DMS153 (cell line): Measurements from ENCODE around the gene CLOCK.
A peak's percentile ranks its signal among the peaks of the same experiment; 100 is the strongest.
"Not testable (repeated sequence)": the region's sequence is repeated elsewhere in the genome, so short reads cannot be mapped to it uniquely, and the experiment has no call there.

Source experiments
- DNase-seq: peaks from one replicate; lab custom pipeline; 2025; lab: John Stamatoyannopoulos, UW

The CLOCK gene, protein sequence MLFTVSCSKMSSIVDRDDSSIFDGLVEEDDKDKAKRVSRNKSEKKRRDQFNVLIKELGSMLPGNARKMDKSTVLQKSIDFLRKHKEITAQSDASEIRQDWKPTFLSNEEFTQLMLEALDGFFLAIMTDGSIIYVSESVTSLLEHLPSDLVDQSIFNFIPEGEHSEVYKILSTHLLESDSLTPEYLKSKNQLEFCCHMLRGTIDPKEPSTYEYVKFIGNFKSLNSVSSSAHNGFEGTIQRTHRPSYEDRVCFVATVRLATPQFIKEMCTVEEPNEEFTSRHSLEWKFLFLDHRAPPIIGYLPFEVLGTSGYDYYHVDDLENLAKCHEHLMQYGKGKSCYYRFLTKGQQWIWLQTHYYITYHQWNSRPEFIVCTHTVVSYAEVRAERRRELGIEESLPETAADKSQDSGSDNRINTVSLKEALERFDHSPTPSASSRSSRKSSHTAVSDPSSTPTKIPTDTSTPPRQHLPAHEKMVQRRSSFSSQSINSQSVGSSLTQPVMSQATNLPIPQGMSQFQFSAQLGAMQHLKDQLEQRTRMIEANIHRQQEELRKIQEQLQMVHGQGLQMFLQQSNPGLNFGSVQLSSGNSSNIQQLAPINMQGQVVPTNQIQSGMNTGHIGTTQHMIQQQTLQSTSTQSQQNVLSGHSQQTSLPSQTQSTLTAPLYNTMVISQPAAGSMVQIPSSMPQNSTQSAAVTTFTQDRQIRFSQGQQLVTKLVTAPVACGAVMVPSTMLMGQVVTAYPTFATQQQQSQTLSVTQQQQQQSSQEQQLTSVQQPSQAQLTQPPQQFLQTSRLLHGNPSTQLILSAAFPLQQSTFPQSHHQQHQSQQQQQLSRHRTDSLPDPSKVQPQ

DNA sequence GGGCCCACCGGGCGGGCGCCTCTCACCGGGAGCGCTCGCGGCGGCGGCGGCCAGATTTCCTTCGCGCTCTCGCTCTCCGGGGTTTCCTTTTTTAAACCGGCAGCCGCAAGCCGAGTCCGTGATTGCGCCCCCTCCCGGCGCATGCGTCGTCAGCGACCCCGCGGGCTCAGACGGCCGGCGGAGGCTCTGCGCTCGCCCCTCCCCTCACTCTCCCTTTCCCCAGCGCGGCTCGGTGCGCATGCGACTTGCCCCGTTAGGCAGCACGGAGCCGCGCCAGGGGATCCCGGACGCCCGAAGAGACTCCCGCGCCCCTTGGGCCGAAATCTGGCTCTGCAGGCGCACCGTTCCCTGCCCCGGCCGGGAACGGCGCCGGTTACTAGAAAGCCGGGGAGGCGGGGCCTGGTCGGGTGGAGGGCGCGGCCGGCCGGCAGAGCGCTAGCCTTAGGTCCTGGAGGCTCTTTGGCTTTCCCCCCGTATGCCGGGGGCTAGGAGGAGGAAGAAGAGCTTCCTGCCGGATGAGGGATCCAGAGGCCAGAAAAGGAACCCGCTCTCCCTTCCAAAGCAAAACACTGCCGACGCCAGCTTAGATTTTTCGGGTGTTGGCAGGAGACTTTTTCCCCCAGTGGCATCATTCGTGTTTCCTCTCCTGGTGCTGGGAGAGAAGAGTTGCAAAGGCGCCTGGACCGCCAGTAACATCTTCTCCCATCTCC, at the start of gene CLOCK:
TSS of gene CLOCK (minus strand) at position 154 of the 710 bp plus-strand sequence. CDS start 64,124 bp downstream, outside the sequence.
- peak; percentile 80 for DNase-seq

GRCh38 chr4:55592014-55592413, 45.3 kb upstream of the CLOCK start, which contains the start of gene PDCL2:
TSS of gene PDCL2 (minus strand) at chr4:55592245. CDS start at chr4:55592109, 136 bp downstream.
- no peak for DNase-seq

- DNase-seq: no peak
These were observed 41.5 kb upstream of the CLOCK start for GRCh38 chr4:55588160-55588559.

GRCh38 chr4:55582773-55583172, 36.1 kb upstream of the CLOCK start:
- not testable (repeated sequence) for DNase-seq

- DNase-seq: no peak
These were observed 31.8 kb upstream of the CLOCK start for GRCh38 chr4:55578341-55579010.

DNA sequence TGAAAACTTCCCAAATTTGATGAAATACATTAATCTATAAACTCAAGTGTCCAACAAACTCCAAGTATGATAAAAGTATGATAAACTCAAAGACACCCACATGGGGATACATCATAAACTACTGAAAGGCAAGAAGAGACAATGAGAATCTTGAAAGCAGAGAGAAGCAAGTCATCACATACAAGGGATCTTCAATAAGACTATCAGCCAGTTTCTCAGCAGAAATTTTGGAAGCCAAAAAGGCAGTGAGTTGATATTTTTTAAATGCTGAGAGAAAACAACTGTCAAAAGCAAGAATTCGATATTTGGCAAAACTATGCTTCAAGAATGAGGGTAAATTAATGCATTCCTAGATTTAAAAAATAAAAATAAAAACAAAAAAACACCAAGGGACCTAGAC, 28.8 kb upstream of the CLOCK start:
- DNase-seq: no peak

- no peak for DNase-seq
These were observed 27.5 kb upstream of the CLOCK start for GRCh38 chr4:55574252-55574651.

- DNase-seq: no peak
These were observed 25.1 kb upstream of the CLOCK start for GRCh38 chr4:55571806-55572205.

GRCh38 chr4:55568905-55569504, 22.3 kb upstream of the CLOCK start:
- no peak for DNase-seq

- DNase-seq: no peak
These were observed 15.2 kb upstream of the CLOCK start for GRCh38 chr4:55561889-55562288.

- no peak for DNase-seq
These were observed 13.4 kb upstream of the CLOCK start for GRCh38 chr4:55560096-55560495.

- DNase-seq: no peak
These were observed 7.8 kb upstream of the CLOCK start for GRCh38 chr4:55554453-55555030.

- no peak for DNase-seq
These were observed 6.9 kb upstream of the CLOCK start for GRCh38 chr4:55553441-55554201.

DNA sequence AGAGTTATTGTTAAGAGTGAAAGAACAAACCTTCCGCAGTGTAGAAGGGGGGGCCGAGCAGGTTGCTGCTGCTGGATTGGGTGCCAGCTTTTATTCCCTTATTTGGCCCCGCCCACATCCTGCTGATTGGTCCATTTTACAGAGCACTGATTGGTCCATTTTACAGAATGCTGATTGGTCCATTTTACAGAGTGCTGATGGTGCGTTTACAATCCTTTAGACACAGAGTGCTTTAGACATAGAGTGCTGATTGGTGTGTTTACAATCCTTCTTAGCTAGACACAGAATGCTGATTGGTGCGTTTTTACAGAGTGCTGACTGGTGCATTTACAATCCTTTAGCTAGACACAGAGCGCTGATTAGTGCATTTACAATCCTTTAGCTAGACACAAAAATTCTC, 5.3 kb upstream of the CLOCK start:
- DNase-seq: not testable (repeated sequence)

GRCh38 chr4:55549888-55550287, 3.2 kb upstream of the CLOCK start:
- no peak for DNase-seq

GRCh38 chr4:55547918-55548317, 1.2 kb upstream of the CLOCK start:
- no peak for DNase-seq

DNA sequence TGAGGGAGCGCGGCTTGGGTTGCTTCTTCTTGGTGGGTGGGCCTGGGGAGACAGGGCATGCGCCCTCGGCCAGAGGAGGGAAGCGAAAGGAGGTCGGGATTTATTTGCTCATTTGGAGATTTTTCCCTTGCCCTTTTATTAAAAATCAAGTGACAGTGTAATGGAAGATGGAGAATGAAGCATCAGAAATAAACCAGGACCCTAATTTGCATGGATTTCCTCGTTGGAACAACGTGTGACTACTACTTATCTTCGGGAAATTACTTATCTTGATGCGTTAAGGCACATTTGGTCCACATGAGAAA, 709 bp upstream of the CLOCK start:
- no peak for DNase-seq

DNA sequence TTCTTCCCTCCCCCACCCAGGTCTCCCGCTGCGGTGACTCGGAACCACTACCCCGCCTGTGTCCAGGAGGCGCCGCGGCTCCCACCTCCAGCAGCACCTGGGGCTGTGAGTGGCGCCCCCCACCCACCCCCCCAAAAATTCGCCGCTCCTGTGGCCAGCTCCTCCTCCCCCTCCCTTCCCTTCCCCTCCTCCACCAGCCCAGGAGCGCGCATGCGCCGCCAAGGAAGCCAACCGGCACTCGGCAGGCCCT, 278 bp downstream of the CLOCK start:
- DNase-seq: no peak

DNA sequence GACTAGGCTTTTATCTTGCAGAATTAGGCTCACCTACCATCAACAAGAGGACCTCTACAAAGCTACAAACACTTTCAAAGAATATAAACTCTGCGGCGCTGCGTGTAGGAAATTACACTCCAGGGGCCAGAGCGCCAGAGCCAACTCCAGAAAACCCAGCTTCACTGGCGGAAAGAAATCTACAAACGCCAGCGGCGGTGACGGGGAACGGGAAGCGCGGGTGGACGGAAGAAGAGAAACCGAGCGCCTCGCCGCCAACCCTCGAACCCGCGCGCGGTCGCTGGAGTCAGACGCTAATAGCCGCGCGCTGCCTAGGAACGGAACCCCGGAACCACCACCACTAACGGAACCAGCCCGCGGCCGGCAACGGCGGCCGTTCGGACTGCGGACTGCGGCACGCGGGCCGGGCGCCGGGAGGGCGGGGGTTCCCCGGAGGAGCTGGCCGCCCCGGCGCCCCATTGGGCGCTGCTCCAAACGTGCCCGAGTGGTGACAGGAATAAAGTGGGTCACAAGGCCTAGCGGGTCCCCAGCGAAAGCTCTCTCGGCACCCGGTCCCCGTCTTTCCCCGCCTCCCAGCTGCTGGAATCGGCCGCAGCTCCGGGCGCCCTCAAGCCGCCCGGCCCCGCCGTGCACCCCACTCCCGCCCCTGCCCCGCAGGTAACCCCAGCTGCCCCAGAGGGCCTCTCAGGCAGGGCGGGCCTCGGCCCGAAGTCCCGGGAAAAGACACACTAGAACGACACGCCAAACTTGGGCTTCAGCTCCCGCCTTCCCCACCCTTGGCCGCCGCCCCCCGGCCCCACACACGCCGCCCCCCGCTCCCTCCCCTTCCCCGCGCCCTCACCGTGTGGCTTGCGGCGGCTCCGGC, 836 bp downstream of the CLOCK start:
- peak; percentile 31 for DNase-seq

- DNase-seq: peak; percentile 4
These were observed 1.6 kb downstream of the CLOCK start for GRCh38 chr4:55545151-55545550.
